Measurements from ENCODE around the gene RBM44. TPM values are rescaled to one million over a fixed set of nuclear protein-coding genes. Genes with fewer than 3 reads are reported as not detected.

Gene RBM44
- total RNA-seq, 4 donors from 2014 or later: under 0.01 to 3.6 (median 1.8) TPM

GRCh38 chr2:237872178-237872887 is 73.8 kb downstream of the RBM44 start:
- H3K4me1 ChIP-seq: peaks cover 29 to 49% of the 10 kb centered on the region in 2 donors
- intact Hi-C loops (cut with DNase I; ENCODE audit: low total_unique reads): no loop called here
- H3K9me3 ChIP-seq: no peaks in the 10 kb centered on the region
- no peak for TF ChIP-seq POLR2A (IDR thresholded peaks at IDR 0.05)
- no peak for TF ChIP-seq CTCF (IDR thresholded peaks at IDR 0.05)
- H3K4me3 ChIP-seq: no peak overlapping the region
- DNase-seq: peak in 1 of 2 donors; percentile 18
- H3K27me3 ChIP-seq: no peaks in the 10 kb centered on the region
- H3K36me3 ChIP-seq: no peaks in the 10 kb centered on the region
- H3K27ac ChIP-seq: peak overlapping the region; percentile 98 to 100

- H3K9me3 ChIP-seq: no peaks in the 10 kb centered on the region
- intact Hi-C loops (cut with DNase I; ENCODE audit: low total_unique reads): no loop called here
- H3K27me3 ChIP-seq: no peaks in the 10 kb centered on the region
- H3K4me1 ChIP-seq: peaks cover 29 to 60% of the 10 kb centered on the region in 2 donors
- no peak overlapping the region for H3K4me3 ChIP-seq
- peak in 1 of 2 donors; percentile 49 for DNase-seq
- peak overlapping the region; percentile 98 to 100 for H3K27ac ChIP-seq
- TF ChIP-seq POLR2A (IDR thresholded peaks at IDR 0.05): no peak
- no peak for TF ChIP-seq CTCF (IDR thresholded peaks at IDR 0.05)
- H3K36me3 ChIP-seq: no peaks in the 10 kb centered on the region
Observed at GRCh38 chr2:237873421-237873831, 74.8 kb downstream of the RBM44 start.

- H3K27ac ChIP-seq: peak overlapping the region; percentile 98 to 100
- peak; percentile 16 to 25 for DNase-seq
- H3K4me1 ChIP-seq: peaks cover 29 to 64% of the 10 kb centered on the region in 2 donors
- H3K9me3 ChIP-seq: no peaks in the 10 kb centered on the region
- no peaks in the 10 kb centered on the region for H3K27me3 ChIP-seq
- no peak for TF ChIP-seq CTCF (IDR thresholded peaks at IDR 0.05)
- TF ChIP-seq POLR2A (IDR thresholded peaks at IDR 0.05): no peak
- no peaks in the 10 kb centered on the region for H3K36me3 ChIP-seq
- intact Hi-C loops (cut with DNase I; ENCODE audit: low total_unique reads): no loop called here
- H3K4me3 ChIP-seq: no peak overlapping the region
Observed at GRCh38 chr2:237873897-237874551, 75.4 kb downstream of the RBM44 start.

- Histone ChIP-seq H3K36me3 (no peaks in the 10 kb centered on the region), H3K4me1 (peaks cover 29 to 64% of the 10 kb centered on the region in 2 donors), H3K27ac (peak overlapping the region; percentile 98 to 100), H3K9me3 (no peaks in the 10 kb centered on the region), H3K27me3 (no peaks in the 10 kb centered on the region), H3K4me3 (no peak overlapping the region)
- TF ChIP-seq CTCF (IDR thresholded peaks at IDR 0.05) (no peak), POLR2A (IDR thresholded peaks at IDR 0.05) (no peak)
- intact Hi-C loops (cut with DNase I; ENCODE audit: low total_unique reads): no loop called here
- peak; percentile 36 to 66 for DNase-seq
Observed at GRCh38 chr2:237874585-237875161, 76.1 kb downstream of the RBM44 start.

Measured in uterus (tissue), 4 donors.